Heart right ventricle (tissue), 16 donors: ENCODE measurements around the gene TRPV4. TPM values are rescaled to one million over a fixed set of nuclear protein-coding genes. Genes with fewer than 3 reads are reported as not detected.
"Not testable (repeated sequence)": the region's sequence is repeated elsewhere in the genome, so short reads cannot be mapped to it uniquely, and the experiment has no call there.

Experiments used
- ATAC-seq, 8 donors: fragments of 200-7000 bp; cut with Tn5 transposase; one replicate each; pipeline ENCODE4 v1.9.1; 2020; ENCODE audit warnings: mild to moderate bottlenecking in 8 of 8, moderate library complexity in 8 of 8, moderate number of reproducible peaks in 1 of 8
- DNase-seq, 2 donors: peaks; one replicate each; pipeline ENCODE4 v3.0.0-alpha.2; 2020
- H3K27ac ChIP-seq, 10 donors: fragments of 200-600 bp; sonication (generic) in 2 of 10; one replicate each; pipeline versions ENCODE4 v1.5.0 to v1.8.0; 2020 to 2022; ENCODE audit warnings: mild to moderate bottlenecking in 3 of 10
- H3K27me3 ChIP-seq, 7 donors: fragments of 200-600 bp; one replicate each; pipeline ENCODE4 v1.8.0; 2021 to 2022; ENCODE audit warnings: mild to moderate bottlenecking in 2 of 7
- H3K36me3 ChIP-seq, 9 donors: fragments of 200-600 bp; sonication (generic) in 1 of 9; one replicate each; pipeline versions ENCODE4 v1.5.0 to v1.8.0; 2020 to 2022; ENCODE audit warnings: mild to moderate bottlenecking in 2 of 9
- H3K4me1 ChIP-seq, 9 donors: fragments of 200-600 bp; sonication (generic) in 1 of 9; one replicate each; pipeline versions ENCODE4 v1.5.0 to v1.8.0; 2020 to 2022; ENCODE audit warnings: mild to moderate bottlenecking in 4 of 9
- H3K4me3 ChIP-seq, 10 donors: fragments of 200-600 bp; sonication (generic) in 2 of 10; one replicate each; pipeline versions ENCODE4 v1.5.0 to v1.8.0; 2020 to 2022; ENCODE audit warnings: mild to moderate bottlenecking in 7 of 10, moderate library complexity in 2 of 10
- H3K9me3 ChIP-seq, 11 donors: fragments of 200-600 bp in 10 of 11; sonication (generic) in 2 of 11; one replicate each; pipeline versions ENCODE4 v1.5.0 to v1.8.0; 2013 to 2022; ENCODE audit warnings: mild to moderate bottlenecking in 2 of 11, control low read depth in 1 of 11, moderate library complexity in 1 of 11
- CTCF ChIP-seq, 9 donors: fragments of 200-600 bp; sonication (generic) in 2 of 9; IDR thresholded peaks; one replicate each; pipeline versions ENCODE4 v1.5.0 to v1.8.0; 2021 to 2022; ENCODE audit warnings: antibody characterized with exemption in 9 of 9, mild to moderate bottlenecking in 5 of 9, moderate library complexity in 1 of 9
- WGBS, 2 donors: extraction: QIAGEN DNeasy Blood & Tissue Kit; methylation state at CpG; one replicate each; pipeline ENCODE4 v1.1.7; 2013; ENCODE audit warnings: inconsistent platforms in 1 of 2; 5-methylcytosine and 5-hydroxymethylcytosine counted together
- intact Hi-C, 10 donors: fragments of 100-400 bp; cut with DNase I; formaldehyde crosslinking; loops; one replicate each; pipeline versions ENCODE4 v1.11.1 to v1.14.2; 2022
- polyA plus RNA-seq, 2 donors: library from polyadenylated mRNA; stranded (reverse); fragments of 200-250 nt; gene quantifications; one replicate each; pipeline ENCODE4 v1.2.3, GENCODE V29; 2013
- total RNA-seq, 10 donors: library from RNA; stranded (reverse); fragmentation: NEBNext Ultra II Directional in 3 of 10; extraction: Animal tissue kit (Norgen Biotek cat#: 25700) in 3 of 10; gene quantifications; one replicate each; pipeline versions ENCODE4 v1.2.1 to v1.2.4, GENCODE V29; 2021 to 2023
- donor health status: Arrhythmogenic right ventricular cardiomyopathy.
- donor health status: ischemic (EF 13 %, LVEDD 7.1; RV severe dilation, severe dysfunction).
- donor health status: healthy with polysubstance abuse.
- donor health status: DM: no; HTN: yes; CAD: no.
- donor health status: DM: no; HTN: no; CAD: no.
- donor health status: ischemic (EF 25% LVEDD 6.9; RV normal size, moderate dysfunction).
- donor health status: ischemic (EF 25% LVEDD 5.7; RV mildly dilated, moderate dysfunction).
- donor health status: healthy.
- donor health status: DM: yes; HTN: yes; CAD: no.
- donor health status: Ischemic cardiomyopathy.
- donor health status: ischemic (EF 35%, LVEDD 5.7; RV mildly dilated, moderate dysfunction).
- donor health status: nonischemic (EF 11% LVEDD 7.7; RV severe dilation, severe dysfunction).
- donor health status: DM: yes; HTN: yes; CAD: no.
- donor health status: PGD.
- donor health status: ischemic (EF 29% LVEDD 5.4; RV normal size, mild dysfunction).
- donor health status: nonischemic (EF 23%, LVEDD 6.1; RV moderate dilation, normal function).

Gene TRPV4
- total and polyA plus RNA-seq, 12 donors = 0.07 to 1.0 (median 0.28) TPM; not detected in 2

GRCh38 chr12:109858764-109859163, 25.6 kb upstream of the TRPV4 start:
- H3K36me3 ChIP-seq = peaks cover 0 to 75% (median 30%) of the 10 kb centered on the region in 9 donors
- 89 to 90% methylated on average over 5 of the region's 5 CpGs for WGBS, 2 donors
- intact Hi-C loops = no loop called here

GRCh38 chr12:109857715-109858114, 24.5 kb upstream of the TRPV4 start:
- H3K27me3 ChIP-seq = no peaks in the 10 kb centered on the region
- peaks cover 0 to 79% (median 30%) of the 10 kb centered on the region in 9 donors for H3K36me3 ChIP-seq
- no peak for TF ChIP-seq CTCF (IDR thresholded peaks at IDR 0.05)
- 96% methylated on average over 6 of the region's 6 CpGs for WGBS, 2 donors
- H3K27ac ChIP-seq = no peak overlapping the region
- ATAC-seq (no peak), DNase-seq (no peak)
- no peak overlapping the region for H3K4me3 ChIP-seq
- no peaks in the 10 kb centered on the region for H3K4me1 ChIP-seq
- intact Hi-C loops = no loop called here
- no peaks in the 10 kb centered on the region for H3K9me3 ChIP-seq

More at GRCh38 chr12:109858764-109859163, 25.6 kb upstream of the TRPV4 start:
- peaks cover 0 to 4% (median 0%) of the 10 kb centered on the region in 9 donors for H3K4me1 ChIP-seq
- no peak for TF ChIP-seq CTCF (IDR thresholded peaks at IDR 0.05)
- H3K9me3 ChIP-seq = no peaks in the 10 kb centered on the region
- ATAC-seq (no peak), DNase-seq (no peak)
- H3K4me3 ChIP-seq = no peak overlapping the region
- no peak overlapping the region for H3K27ac ChIP-seq
- no peaks in the 10 kb centered on the region for H3K27me3 ChIP-seq

- intact Hi-C loops = no loop called here
- Histone ChIP-seq H3K9me3 (no peaks in the 10 kb centered on the region), H3K27me3 (no peaks in the 10 kb centered on the region), H3K4me3 (no peak overlapping the region), H3K4me1 (no peaks in the 10 kb centered on the region), H3K27ac (no peak overlapping the region), H3K36me3 (peaks cover 0 to 83% (median 35%) of the 10 kb centered on the region in 9 donors)
- TF ChIP-seq CTCF (IDR thresholded peaks at IDR 0.05) = no peak
- no peak for DNase-seq
- ATAC-seq = peak in 1 of 8 donors; percentile 35
- 93 to 96% methylated on average over 14 of the region's 14 CpGs for WGBS, 2 donors
Measured at GRCh38 chr12:109855377-109855776, 22.2 kb upstream of the TRPV4 start.

- H3K27ac ChIP-seq, H3K4me3 ChIP-seq, intact Hi-C loops, DNase-seq, ATAC-seq, H3K9me3 ChIP-seq, H3K27me3 ChIP-seq: not testable (repeated sequence)
- Histone ChIP-seq H3K4me1 (peaks cover 0 to 23% (median 0%) of the 10 kb centered on the region in 9 donors), H3K36me3 (peaks cover 0 to 46% (median 12%) of the 10 kb centered on the region in 9 donors)
- 88% methylated on average over 6 of the region's 6 CpGs for WGBS, 2 donors
Measured at GRCh38 chr12:109850518-109850917, 17.3 kb upstream of the TRPV4 start.

GRCh38 chr12:109847142-109847735, 14.0 kb upstream of the TRPV4 start:
- Histone ChIP-seq H3K27me3 (no peaks in the 10 kb centered on the region), H3K9me3 (no peaks in the 10 kb centered on the region), H3K36me3 (peaks cover 0 to 19% (median under 1%) of the 10 kb centered on the region in 9 donors), H3K4me1 (peaks cover 0 to 30% (median 0%) of the 10 kb centered on the region in 9 donors), H3K27ac (peak overlapping the region in 1 of 10 donors; percentile 60), H3K4me3 (no peak overlapping the region)
- no peak for ATAC-seq
- TF ChIP-seq CTCF (IDR thresholded peaks at IDR 0.05) = no peak
- DNase-seq = no peak
- intact Hi-C loops = no loop called here
- WGBS, 2 donors = 43 to 47% methylated on average over 7 of the region's 7 CpGs
